Fibroblast of pulmonary artery (primary cell): ENCODE data around the gene EPSTI1.

Source experiments
- DNase-seq: peaks from one replicate; pipeline ENCODE4 v3.0.0-alpha.2; 2010; ENCODE audit warnings: low read depth
- H3K4me3 ChIP-seq: replicated peaks from 2 replicates; pipeline ENCODE4 v1.5.1; 2011; ENCODE audit warnings: low read depth, mild to moderate bottlenecking, control low read depth, low read length, moderate library complexity
- TF ChIP-seq, protein P1 (sequence below): IDR thresholded peaks from 2 replicates; pipeline ENCODE4 v1.5.1; 2011; ENCODE audit warnings: mild to moderate bottlenecking, control low read depth, low read length, inconsistent platforms; ENCODE audit errors: missing control alignments

The EPSTI1 gene

GRCh38 chr13:42964761-42965161 lies 27.3 kb downstream of the EPSTI1 start:
- DNase-seq = no peak

DNA sequence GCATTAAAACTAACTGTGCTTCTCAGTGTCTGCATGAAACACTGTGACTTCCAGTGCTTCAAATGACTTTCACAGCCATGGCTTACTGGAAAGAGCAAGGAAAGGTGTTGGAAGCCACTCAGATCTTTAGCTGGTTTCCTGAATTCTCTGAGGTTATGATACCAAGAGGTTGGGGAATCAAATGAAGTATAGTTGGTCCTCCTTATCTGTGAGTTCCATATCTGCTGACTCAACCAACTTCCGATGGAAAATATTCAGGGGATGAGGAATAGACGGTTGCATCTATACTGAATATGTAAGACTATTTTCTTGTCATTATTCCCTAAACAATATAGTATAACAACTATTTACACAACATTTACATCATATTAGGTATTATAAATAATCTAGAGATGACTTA lies 32.4 kb downstream of the EPSTI1 start:
- no peak for DNase-seq
- H3K4me3 ChIP-seq = no peak overlapping the region
- TF ChIP-seq, protein P1, sequence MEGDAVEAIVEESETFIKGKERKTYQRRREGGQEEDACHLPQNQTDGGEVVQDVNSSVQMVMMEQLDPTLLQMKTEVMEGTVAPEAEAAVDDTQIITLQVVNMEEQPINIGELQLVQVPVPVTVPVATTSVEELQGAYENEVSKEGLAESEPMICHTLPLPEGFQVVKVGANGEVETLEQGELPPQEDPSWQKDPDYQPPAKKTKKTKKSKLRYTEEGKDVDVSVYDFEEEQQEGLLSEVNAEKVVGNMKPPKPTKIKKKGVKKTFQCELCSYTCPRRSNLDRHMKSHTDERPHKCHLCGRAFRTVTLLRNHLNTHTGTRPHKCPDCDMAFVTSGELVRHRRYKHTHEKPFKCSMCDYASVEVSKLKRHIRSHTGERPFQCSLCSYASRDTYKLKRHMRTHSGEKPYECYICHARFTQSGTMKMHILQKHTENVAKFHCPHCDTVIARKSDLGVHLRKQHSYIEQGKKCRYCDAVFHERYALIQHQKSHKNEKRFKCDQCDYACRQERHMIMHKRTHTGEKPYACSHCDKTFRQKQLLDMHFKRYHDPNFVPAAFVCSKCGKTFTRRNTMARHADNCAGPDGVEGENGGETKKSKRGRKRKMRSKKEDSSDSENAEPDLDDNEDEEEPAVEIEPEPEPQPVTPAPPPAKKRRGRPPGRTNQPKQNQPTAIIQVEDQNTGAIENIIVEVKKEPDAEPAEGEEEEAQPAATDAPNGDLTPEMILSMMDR = no peak

More at GRCh38 chr13:42964761-42965161, 27.3 kb downstream of the EPSTI1 start:
- TF ChIP-seq, protein P1 = no peak
- H3K4me3 ChIP-seq = no peak overlapping the region

DNA sequence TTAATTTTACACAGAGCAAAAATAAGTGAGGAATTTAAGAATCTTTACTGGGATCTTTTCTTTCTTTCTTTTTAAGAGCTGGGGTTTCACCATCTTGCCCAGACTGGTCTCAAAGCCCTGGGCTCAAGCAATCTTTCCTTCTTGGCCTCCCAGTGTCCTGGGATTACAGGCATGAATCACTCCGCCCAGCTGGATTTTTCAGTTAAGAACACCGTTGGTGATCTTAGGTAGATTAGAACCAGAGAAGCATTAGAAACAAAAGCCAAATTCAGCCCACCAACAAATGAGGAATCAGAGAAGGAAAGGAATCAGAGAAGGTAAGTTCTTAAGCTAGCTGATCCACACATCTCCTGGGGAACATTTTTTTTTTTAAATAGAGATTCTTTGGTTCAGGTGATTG lies 34.2 kb downstream of the EPSTI1 start:
- no peak overlapping the region for H3K4me3 ChIP-seq
- TF ChIP-seq, protein P1 = no peak
- no peak for DNase-seq

GRCh38 chr13:42950181-42950580 lies 41.9 kb downstream of the EPSTI1 start:
- DNase-seq = no peak
- TF ChIP-seq, protein P1 = no peak
- no peak overlapping the region for H3K4me3 ChIP-seq

DNA sequence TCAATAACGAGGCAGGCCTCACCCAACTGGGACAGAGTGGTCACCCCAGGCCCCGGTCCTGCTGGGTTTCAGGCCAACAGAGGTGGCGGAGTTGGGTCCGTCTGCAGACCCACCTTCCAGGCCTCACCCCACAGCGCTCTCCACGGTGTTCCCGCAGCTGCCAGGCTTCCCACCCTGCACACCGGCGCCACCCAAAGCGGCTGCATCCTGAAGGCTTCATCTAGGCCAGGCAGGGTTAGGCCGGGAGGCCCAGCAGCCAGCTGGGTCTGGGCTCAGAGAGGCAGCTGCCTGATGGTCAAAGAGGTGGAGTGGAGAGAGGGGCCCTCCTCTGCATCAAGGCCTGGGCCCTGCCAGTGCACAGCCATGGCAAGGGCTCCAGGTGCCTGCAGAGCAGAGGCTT lies 44.1 kb downstream of the EPSTI1 start:
- no peak overlapping the region for H3K4me3 ChIP-seq
- DNase-seq = no peak
- TF ChIP-seq, protein P1 = no peak

- TF ChIP-seq, protein P1 = no peak
- DNase-seq = peak; percentile 87
- no peak overlapping the region for H3K4me3 ChIP-seq
These were observed 45.1 kb downstream of the EPSTI1 start for GRCh38 chr13:42946927-42947326.

DNA sequence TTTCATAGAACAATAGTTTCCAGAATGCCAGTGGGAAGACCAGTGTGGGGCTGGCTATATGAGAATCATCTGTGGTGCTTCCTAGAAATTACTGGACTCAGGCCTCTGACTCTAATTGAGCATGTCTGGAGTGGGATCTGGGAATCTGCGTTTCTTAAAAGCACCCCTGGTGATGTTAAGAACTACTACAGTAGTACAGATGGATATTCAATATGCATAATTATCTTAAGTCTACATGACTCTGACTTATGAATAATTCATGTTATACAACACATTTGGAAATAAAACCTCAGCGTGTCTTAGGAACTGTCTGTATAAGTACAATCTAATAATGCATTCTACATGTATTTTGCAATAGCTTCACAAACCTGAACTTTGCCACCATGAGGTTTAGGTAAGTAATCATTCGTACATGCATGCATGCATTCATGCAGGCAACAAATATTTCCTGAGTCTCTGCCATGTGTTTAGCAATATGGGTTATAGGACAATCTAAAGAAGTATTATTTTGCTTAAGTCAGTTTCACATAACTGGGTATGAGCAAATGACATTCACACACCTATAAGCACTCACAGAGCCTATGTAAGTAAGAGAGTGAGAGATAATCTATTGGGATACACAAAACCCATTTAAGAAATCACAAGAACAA lies 62.0 kb downstream of the EPSTI1 start:
- TF ChIP-seq, protein P1 = no peak
- no peak for DNase-seq
- no peak overlapping the region for H3K4me3 ChIP-seq
